ENCODE results near the gene MRPL40. TPM values are rescaled to one million over a fixed set of nuclear protein-coding genes. Genes with fewer than 3 reads are reported as not detected.

MRPL40 gene
- 52.4 and 66.8 TPM in 2 replicates for polyA plus RNA-seq (2014; cell fraction: cytosol; rRNA removed)
- polyA plus RNA-seq (2014; cell fraction: nucleus; rRNA removed), result 42.5 and 50.9 TPM in 2 replicates

- DNase-seq (ENCODE audit: low spot score), result peak; percentile 92
These were observed at the start of gene MRPL40 for GRCh38 chr22:19432133-19432851. Gene MRPL40, plus strand, starts transcription at chr22:19432545. Its CDS starts 10 bp downstream, at chr22:19432555.

- no peak for DNase-seq (ENCODE audit: low spot score)
These were observed 49.1 kb upstream of the MRPL40 start for GRCh38 chr22:19383292-19383691.

GRCh38 chr22:19385221-19385906 is 47.0 kb upstream of the MRPL40 start:
- DNase-seq (ENCODE audit: low spot score), result no peak

- no peak for DNase-seq (ENCODE audit: low spot score)
These were observed 46.1 kb upstream of the MRPL40 start for GRCh38 chr22:19386248-19386647.

- no peak for DNase-seq (ENCODE audit: low spot score)
These were observed 45.3 kb upstream of the MRPL40 start for GRCh38 chr22:19387038-19387437.

GRCh38 chr22:19387575-19387974 is 44.8 kb upstream of the MRPL40 start:
- DNase-seq (ENCODE audit: low spot score), result no peak

GRCh38 chr22:19393704-19394103 is 38.6 kb upstream of the MRPL40 start:
- DNase-seq (ENCODE audit: low spot score), result no peak

- no peak for DNase-seq (ENCODE audit: low spot score)
These were observed 37.9 kb upstream of the MRPL40 start for GRCh38 chr22:19394274-19395050.

GRCh38 chr22:19395276-19395675 is 37.1 kb upstream of the MRPL40 start:
- DNase-seq (ENCODE audit: low spot score), result no peak

- no peak for DNase-seq (ENCODE audit: low spot score)
These were observed 35.8 kb upstream of the MRPL40 start for GRCh38 chr22:19396561-19396933.

- DNase-seq (ENCODE audit: low spot score), result no peak
These were observed 35.2 kb upstream of the MRPL40 start for GRCh38 chr22:19396934-19397733.

- DNase-seq (ENCODE audit: low spot score), result no peak
These were observed 34.6 kb upstream of the MRPL40 start for GRCh38 chr22:19397734-19398104.

- DNase-seq (ENCODE audit: low spot score), result no peak
These were observed 34.1 kb upstream of the MRPL40 start for GRCh38 chr22:19398206-19398605.

GRCh38 chr22:19398652-19399051 is 33.7 kb upstream of the MRPL40 start:
- no peak for DNase-seq (ENCODE audit: low spot score)

- no peak for DNase-seq (ENCODE audit: low spot score)
These were observed 31.5 kb upstream of the MRPL40 start for GRCh38 chr22:19400881-19401280.

- DNase-seq (ENCODE audit: low spot score), result no peak
These were observed 30.9 kb upstream of the MRPL40 start for GRCh38 chr22:19401483-19401882.

- no peak for DNase-seq (ENCODE audit: low spot score)
These were observed 29.6 kb upstream of the MRPL40 start for GRCh38 chr22:19402642-19403191.

GRCh38 chr22:19404676-19405075 is 27.7 kb upstream of the MRPL40 start:
- DNase-seq (ENCODE audit: low spot score), result no peak

GRCh38 chr22:19405133-19405532 is 27.2 kb upstream of the MRPL40 start:
- DNase-seq (ENCODE audit: low spot score), result no peak

- no peak for DNase-seq (ENCODE audit: low spot score)
These were observed 26.7 kb upstream of the MRPL40 start for GRCh38 chr22:19405652-19406051.

GRCh38 chr22:19406281-19406811 is 26.0 kb upstream of the MRPL40 start:
- peak; percentile 63 for DNase-seq (ENCODE audit: low spot score)

All from SK-N-DZ (cell line).